ENCODE results near the gene ZNF385B.

ZNF385B gene

GRCh38 chr2:179692610-179693009 is 168.8 kb downstream of the ZNF385B start:
- H3K9me3 ChIP-seq (ENCODE audit: control insufficient read depth, insufficient read depth, low read length) = no peaks in the 10 kb centered on the region
- H3K4me3 ChIP-seq (ENCODE audit: low read depth, low read length) = no peak overlapping the region
- H3K36me3 ChIP-seq (ENCODE audit: control insufficient read depth, insufficient read depth, low read length) = no peaks in the 10 kb centered on the region
- no peaks in the 10 kb centered on the region for H3K27me3 ChIP-seq (ENCODE audit: control insufficient read depth, insufficient read depth, low read length)
- H3K9ac ChIP-seq (ENCODE audit: low read depth, low read length) = no peak overlapping the region
- H3K4me1 ChIP-seq (ENCODE audit: control insufficient read depth, insufficient read depth, low read length) = no peaks in the 10 kb centered on the region

GRCh38 chr2:179692043-179692442 is 169.4 kb downstream of the ZNF385B start:
- Histone ChIP-seq H3K27me3 (ENCODE audit: control insufficient read depth, insufficient read depth, low read length) (no peaks in the 10 kb centered on the region), H3K9me3 (ENCODE audit: control insufficient read depth, insufficient read depth, low read length) (no peaks in the 10 kb centered on the region), H3K9ac (ENCODE audit: low read depth, low read length) (no peak overlapping the region), H3K4me1 (ENCODE audit: control insufficient read depth, insufficient read depth, low read length) (no peaks in the 10 kb centered on the region), H3K4me3 (ENCODE audit: low read depth, low read length) (no peak overlapping the region), H3K36me3 (ENCODE audit: control insufficient read depth, insufficient read depth, low read length) (no peaks in the 10 kb centered on the region)

GRCh38 chr2:179691235-179691634 is 170.2 kb downstream of the ZNF385B start:
- Histone ChIP-seq H3K4me3 (ENCODE audit: low read depth, low read length) (no peak overlapping the region), H3K9me3 (ENCODE audit: control insufficient read depth, insufficient read depth, low read length) (no peaks in the 10 kb centered on the region), H3K9ac (ENCODE audit: low read depth, low read length) (no peak overlapping the region), H3K27me3 (ENCODE audit: control insufficient read depth, insufficient read depth, low read length) (no peaks in the 10 kb centered on the region), H3K4me1 (ENCODE audit: control insufficient read depth, insufficient read depth, low read length) (no peaks in the 10 kb centered on the region), H3K36me3 (ENCODE audit: control insufficient read depth, insufficient read depth, low read length) (no peaks in the 10 kb centered on the region)

GRCh38 chr2:179686718-179687342 is 174.6 kb downstream of the ZNF385B start:
- no peaks in the 10 kb centered on the region for H3K36me3 ChIP-seq (ENCODE audit: control insufficient read depth, insufficient read depth, low read length)
- no peaks in the 10 kb centered on the region for H3K9me3 ChIP-seq (ENCODE audit: control insufficient read depth, insufficient read depth, low read length)
- H3K4me1 ChIP-seq (ENCODE audit: control insufficient read depth, insufficient read depth, low read length) = no peaks in the 10 kb centered on the region
- H3K4me3 ChIP-seq (ENCODE audit: low read depth, low read length) = no peak overlapping the region
- no peak overlapping the region for H3K9ac ChIP-seq (ENCODE audit: low read depth, low read length)
- no peaks in the 10 kb centered on the region for H3K27me3 ChIP-seq (ENCODE audit: control insufficient read depth, insufficient read depth, low read length)

- H3K4me3 ChIP-seq (ENCODE audit: low read depth, low read length) = no peak overlapping the region
- H3K9ac ChIP-seq (ENCODE audit: low read depth, low read length) = no peak overlapping the region
- H3K9me3 ChIP-seq (ENCODE audit: control insufficient read depth, insufficient read depth, low read length) = no peaks in the 10 kb centered on the region
- H3K27me3 ChIP-seq (ENCODE audit: control insufficient read depth, insufficient read depth, low read length) = no peaks in the 10 kb centered on the region
- no peaks in the 10 kb centered on the region for H3K36me3 ChIP-seq (ENCODE audit: control insufficient read depth, insufficient read depth, low read length)
- H3K4me1 ChIP-seq (ENCODE audit: control insufficient read depth, insufficient read depth, low read length) = no peaks in the 10 kb centered on the region
These were observed 175.3 kb downstream of the ZNF385B start for GRCh38 chr2:179686069-179686468.

GRCh38 chr2:179685146-179685545 is 176.3 kb downstream of the ZNF385B start:
- Histone ChIP-seq H3K4me3 (ENCODE audit: low read depth, low read length) (no peak overlapping the region), H3K27me3 (ENCODE audit: control insufficient read depth, insufficient read depth, low read length) (no peaks in the 10 kb centered on the region), H3K4me1 (ENCODE audit: control insufficient read depth, insufficient read depth, low read length) (no peaks in the 10 kb centered on the region), H3K36me3 (ENCODE audit: control insufficient read depth, insufficient read depth, low read length) (no peaks in the 10 kb centered on the region), H3K9me3 (ENCODE audit: control insufficient read depth, insufficient read depth, low read length) (no peaks in the 10 kb centered on the region), H3K9ac (ENCODE audit: low read depth, low read length) (no peak overlapping the region)

GRCh38 chr2:179682756-179683155 is 178.7 kb downstream of the ZNF385B start:
- no peaks in the 10 kb centered on the region for H3K4me1 ChIP-seq (ENCODE audit: control insufficient read depth, insufficient read depth, low read length)

GRCh38 chr2:179677746-179678505 is 183.5 kb downstream of the ZNF385B start:
- no peaks in the 10 kb centered on the region for H3K36me3 ChIP-seq (ENCODE audit: control insufficient read depth, insufficient read depth, low read length)
- no peaks in the 10 kb centered on the region for H3K27me3 ChIP-seq (ENCODE audit: control insufficient read depth, insufficient read depth, low read length)
- H3K4me3 ChIP-seq (ENCODE audit: low read depth, low read length) = no peak overlapping the region
- no peak overlapping the region for H3K9ac ChIP-seq (ENCODE audit: low read depth, low read length)
- H3K4me1 ChIP-seq (ENCODE audit: control insufficient read depth, insufficient read depth, low read length) = no peaks in the 10 kb centered on the region
- no peaks in the 10 kb centered on the region for H3K9me3 ChIP-seq (ENCODE audit: control insufficient read depth, insufficient read depth, low read length)

More at GRCh38 chr2:179682756-179683155, 178.7 kb downstream of the ZNF385B start:
- H3K4me3 ChIP-seq (ENCODE audit: low read depth, low read length) = no peak overlapping the region
- no peaks in the 10 kb centered on the region for H3K9me3 ChIP-seq (ENCODE audit: control insufficient read depth, insufficient read depth, low read length)
- H3K27me3 ChIP-seq (ENCODE audit: control insufficient read depth, insufficient read depth, low read length) = no peaks in the 10 kb centered on the region
- no peaks in the 10 kb centered on the region for H3K36me3 ChIP-seq (ENCODE audit: control insufficient read depth, insufficient read depth, low read length)
- H3K9ac ChIP-seq (ENCODE audit: low read depth, low read length) = no peak overlapping the region

GRCh38 chr2:179677077-179677688 is 184.2 kb downstream of the ZNF385B start:
- no peak overlapping the region for H3K9ac ChIP-seq (ENCODE audit: low read depth, low read length)
- H3K27me3 ChIP-seq (ENCODE audit: control insufficient read depth, insufficient read depth, low read length) = no peaks in the 10 kb centered on the region
- no peaks in the 10 kb centered on the region for H3K4me1 ChIP-seq (ENCODE audit: control insufficient read depth, insufficient read depth, low read length)
- no peaks in the 10 kb centered on the region for H3K36me3 ChIP-seq (ENCODE audit: control insufficient read depth, insufficient read depth, low read length)
- H3K9me3 ChIP-seq (ENCODE audit: control insufficient read depth, insufficient read depth, low read length) = no peaks in the 10 kb centered on the region
- no peak overlapping the region for H3K4me3 ChIP-seq (ENCODE audit: low read depth, low read length)

- Histone ChIP-seq H3K27me3 (ENCODE audit: control insufficient read depth, insufficient read depth, low read length) (no peaks in the 10 kb centered on the region), H3K4me1 (ENCODE audit: control insufficient read depth, insufficient read depth, low read length) (no peaks in the 10 kb centered on the region), H3K36me3 (ENCODE audit: control insufficient read depth, insufficient read depth, low read length) (no peaks in the 10 kb centered on the region), H3K4me3 (ENCODE audit: low read depth, low read length) (no peak overlapping the region), H3K9ac (ENCODE audit: low read depth, low read length) (no peak overlapping the region), H3K9me3 (ENCODE audit: control insufficient read depth, insufficient read depth, low read length) (no peaks in the 10 kb centered on the region)
These were observed 186.0 kb downstream of the ZNF385B start for GRCh38 chr2:179675435-179675834.

- H3K36me3 ChIP-seq (ENCODE audit: control insufficient read depth, insufficient read depth, low read length) = no peaks in the 10 kb centered on the region
- no peak overlapping the region for H3K4me3 ChIP-seq (ENCODE audit: low read depth, low read length)
- H3K4me1 ChIP-seq (ENCODE audit: control insufficient read depth, insufficient read depth, low read length) = no peaks in the 10 kb centered on the region
- no peaks in the 10 kb centered on the region for H3K9me3 ChIP-seq (ENCODE audit: control insufficient read depth, insufficient read depth, low read length)
- no peaks in the 10 kb centered on the region for H3K27me3 ChIP-seq (ENCODE audit: control insufficient read depth, insufficient read depth, low read length)
- no peak overlapping the region for H3K9ac ChIP-seq (ENCODE audit: low read depth, low read length)
These were observed 190.1 kb downstream of the ZNF385B start for GRCh38 chr2:179671043-179671981.

Data from iPS-15b (cell line).